Lower leg skin (tissue), 4 donors: Measurements from ENCODE around the gene ST3GAL3. TPM values are rescaled to one million over a fixed set of nuclear protein-coding genes. Genes with fewer than 3 reads are reported as not detected.

Experiments
- DNase-seq, 2 donors: peaks; one replicate each; pipeline ENCODE4 v3.0.0-alpha.2; 2019; ENCODE audit warnings: low spot score in 2 of 2
- H3K4me3 ChIP-seq: fragments of 200-600 bp; sonication (generic); 2 replicates; pipeline ENCODE4 v1.5.1; 2017; ENCODE audit warnings: mild to moderate bottlenecking, low read depth; ENCODE audit not compliant: poor library complexity, severe bottlenecking
- CTCF ChIP-seq, 3 donors: fragments of 450-650 bp; IDR thresholded peaks; one replicate each; pipeline ENCODE4 v1.5.1; 2016; ENCODE audit warnings: antibody characterized with exemption in 3 of 3, mild to moderate bottlenecking in 3 of 3, moderate library complexity in 2 of 3
- POLR2A ChIP-seq, 2 donors: fragments of 450-650 bp; IDR thresholded peaks; one replicate each; pipeline ENCODE4 v1.6.1; 2016 to 2017; ENCODE audit warnings: antibody characterized with exemption in 2 of 2, mild to moderate bottlenecking in 1 of 2, moderate library complexity in 1 of 2
- WGBS, 2 donors: methylation state at CpG; one replicate each; pipeline ENCODE4 v1.1.5; 2018; 5-methylcytosine and 5-hydroxymethylcytosine counted together
- intact Hi-C: fragments of 100-400 bp; cut with DNase I; formaldehyde crosslinking; loops from one replicate; pipeline ENCODE4 v1.15.0; 2023; ENCODE audit warnings: low total_unique reads
- total RNA-seq, 4 donors: library from RNA; depleted of rRNA; stranded (reverse); fragments of >200 nt; gene quantifications; one replicate each; pipeline ENCODE4 v1.1.0, GENCODE V29; 2016

The ST3GAL3 gene
- total RNA-seq, 4 donors from 2014 or later: 6.9 to 10.5 (median 8.0) TPM

GRCh38 chr1:43976890-43977289 is 269.6 kb downstream of the ST3GAL3 start:
- WGBS, 2 donors: 88 to 91% methylated on average over 8 of the region's 8 CpGs
- no peak overlapping the region for H3K4me3 ChIP-seq
- intact Hi-C loops: no loop called here
- no peak for DNase-seq
- TF ChIP-seq CTCF (IDR thresholded peaks at IDR 0.05) (no peak), POLR2A (IDR thresholded peaks at IDR 0.05) (no peak)

GRCh38 chr1:43977376-43978263 is 270.3 kb downstream of the ST3GAL3 start:
- 89 to 92% methylated on average over 9 of the region's 9 CpGs for WGBS, 2 donors
- intact Hi-C loops: no loop called here
- TF ChIP-seq POLR2A (IDR thresholded peaks at IDR 0.05) (no peak), CTCF (IDR thresholded peaks at IDR 0.05) (no peak)
- no peak overlapping the region for H3K4me3 ChIP-seq
- DNase-seq: no peak

- TF ChIP-seq POLR2A (IDR thresholded peaks at IDR 0.05) (no peak), CTCF (IDR thresholded peaks at IDR 0.05) (no peak)
- WGBS, 2 donors: 75 to 80% methylated on average over 4 to 5 of the region's 5 CpGs
- H3K4me3 ChIP-seq: no peak overlapping the region
- intact Hi-C loops: no loop called here
- DNase-seq: no peak
Observed at GRCh38 chr1:43978264-43978550, 270.9 kb downstream of the ST3GAL3 start.

GRCh38 chr1:43978551-43979260 is 271.4 kb downstream of the ST3GAL3 start, which contains the start of gene B4GALT2:
Gene B4GALT2 (plus strand): TSS chr1:43979210. CDS start chr1:43981161, 1,951 bp downstream.
- 6 to 9% methylated on average over 41 to 44 of the region's 54 CpGs for WGBS, 2 donors
- peak within 1 kb of the TSS; percentile 46 for H3K4me3 ChIP-seq
- DNase-seq: no peak
- intact Hi-C loops: no loop called here
- TF ChIP-seq CTCF (IDR thresholded peaks at IDR 0.05) (no peak), POLR2A (IDR thresholded peaks at IDR 0.05) (no peak)

GRCh38 chr1:43979261-43979527 is 271.9 kb downstream of the ST3GAL3 start:
- DNase-seq: no peak
- intact Hi-C loops: no loop called here
- TF ChIP-seq POLR2A (IDR thresholded peaks at IDR 0.05): no peak
- no peak for TF ChIP-seq CTCF (IDR thresholded peaks at IDR 0.05)

More at GRCh38 chr1:43979261-43979527, 271.9 kb downstream of the ST3GAL3 start:
- 0% methylated on average over 4 to 6 of the region's 45 CpGs for WGBS, 2 donors
- H3K4me3 ChIP-seq: peak overlapping the region; percentile 46
